GM19043 (cell line): Measurements from ENCODE around the gene FAR2.
"Not testable (repeated sequence)": the region's sequence is repeated elsewhere in the genome, so short reads cannot be mapped to it uniquely, and the experiment has no call there.

Source experiments
- ATAC-seq: cut with Tn5 transposase; IDR thresholded peaks from one replicate; pipeline ENCODE4 v1.9.1; 2021; ENCODE audit warnings: low read depth; ENCODE audit not compliant: unreplicated experiment

FAR2 gene

GRCh38 chr12:29152223-29152868, 3.3 kb downstream of the FAR2 start:
- peak; percentile 79 for ATAC-seq

GRCh38 chr12:29152981-29153630, 4.0 kb downstream of the FAR2 start:
- no peak for ATAC-seq

DNA sequence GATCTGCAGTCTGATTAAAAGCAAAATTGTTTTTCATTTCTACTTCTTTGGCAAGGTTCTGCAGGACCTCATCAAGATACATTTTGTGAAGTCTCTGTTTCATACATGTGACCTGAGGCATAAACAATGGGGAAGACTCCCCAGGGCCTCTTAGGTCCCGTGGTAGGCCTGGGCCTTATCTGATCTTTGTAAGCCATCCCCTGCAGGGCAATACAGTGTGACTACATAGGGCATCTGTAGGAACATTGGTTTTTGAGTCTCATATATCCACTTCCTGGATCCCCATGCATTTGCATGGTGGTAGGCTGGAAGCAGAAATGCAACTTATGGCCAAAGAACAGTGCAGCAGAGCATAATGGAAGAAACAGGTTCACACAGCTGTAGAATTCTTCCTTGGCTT, 6.0 kb downstream of the FAR2 start:
- ATAC-seq = peak; percentile 42

DNA sequence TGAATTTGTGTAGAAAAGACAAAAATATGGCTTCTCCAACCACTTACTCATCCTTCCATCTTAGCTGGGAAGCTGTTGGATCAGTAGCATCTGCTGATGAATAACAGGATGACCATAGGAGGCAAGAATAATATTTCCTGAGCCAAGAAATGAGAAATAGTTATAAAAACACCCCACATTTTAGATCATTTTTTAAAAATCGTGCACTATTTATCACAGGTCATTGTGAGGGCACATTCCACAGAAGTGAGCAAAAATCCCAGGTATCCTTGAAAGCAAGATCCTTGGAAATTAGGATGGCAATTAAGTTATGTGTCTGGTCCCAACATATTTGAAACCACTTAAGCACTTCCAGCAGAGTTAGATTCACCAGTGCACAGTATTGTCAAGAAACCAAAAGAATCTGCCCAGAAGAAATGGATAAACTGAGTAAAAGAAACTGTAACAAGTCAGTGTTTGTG, 8.4 kb downstream of the FAR2 start:
- ATAC-seq = no peak

DNA sequence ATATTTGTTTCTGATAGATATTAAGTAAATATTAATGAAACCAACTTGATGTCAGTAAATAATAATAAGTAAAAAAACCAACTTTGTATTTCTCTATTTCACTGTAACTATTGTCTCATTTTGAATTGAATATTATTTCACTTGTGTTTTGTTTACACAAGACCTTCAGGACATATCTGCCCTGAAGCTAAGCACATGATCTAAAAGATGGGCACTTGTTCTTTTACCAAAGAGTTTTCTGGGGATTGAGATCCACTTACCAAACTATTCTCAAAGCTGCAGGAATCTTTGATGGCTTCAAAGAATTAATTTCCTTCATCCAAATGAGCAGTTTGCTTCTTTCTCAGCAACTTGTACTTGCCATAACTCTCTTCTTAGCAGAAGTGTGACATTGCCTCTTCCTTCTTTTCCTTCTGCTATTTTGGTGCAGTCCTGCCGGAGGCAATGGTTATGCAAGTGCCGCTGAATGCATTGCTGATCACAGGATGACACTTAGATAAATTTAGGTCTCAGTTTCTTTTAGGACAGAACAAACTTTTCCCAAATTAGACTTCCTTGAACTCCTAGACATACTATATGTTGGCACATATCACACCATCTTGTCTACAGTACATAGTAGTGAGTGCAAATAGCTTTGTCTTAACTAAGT, 9.2 kb downstream of the FAR2 start:
- ATAC-seq = no peak

- no peak for ATAC-seq
These were observed 10.6 kb downstream of the FAR2 start for GRCh38 chr12:29159661-29160060.

- no peak for ATAC-seq
These were observed 11.2 kb downstream of the FAR2 start for GRCh38 chr12:29160230-29160629.

DNA sequence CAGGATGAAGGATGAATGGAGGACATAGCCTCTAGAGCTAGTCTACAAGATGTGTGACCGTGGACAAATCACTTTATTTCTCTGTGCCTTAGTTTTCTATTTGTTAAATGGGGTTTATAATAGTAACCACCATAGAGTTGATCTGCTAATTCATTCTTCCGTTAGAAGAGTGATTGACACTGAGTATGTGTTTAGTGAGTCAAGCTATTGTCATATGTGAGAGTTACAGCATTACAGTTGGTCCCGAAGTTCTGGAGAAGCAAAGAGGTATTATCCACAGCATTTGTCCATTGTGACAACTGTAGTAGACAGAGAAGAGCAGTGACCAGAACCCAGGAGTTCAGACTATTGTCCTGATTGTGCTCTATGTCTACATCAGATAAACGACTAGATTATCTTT, 14.1 kb downstream of the FAR2 start:
- no peak for ATAC-seq

DNA sequence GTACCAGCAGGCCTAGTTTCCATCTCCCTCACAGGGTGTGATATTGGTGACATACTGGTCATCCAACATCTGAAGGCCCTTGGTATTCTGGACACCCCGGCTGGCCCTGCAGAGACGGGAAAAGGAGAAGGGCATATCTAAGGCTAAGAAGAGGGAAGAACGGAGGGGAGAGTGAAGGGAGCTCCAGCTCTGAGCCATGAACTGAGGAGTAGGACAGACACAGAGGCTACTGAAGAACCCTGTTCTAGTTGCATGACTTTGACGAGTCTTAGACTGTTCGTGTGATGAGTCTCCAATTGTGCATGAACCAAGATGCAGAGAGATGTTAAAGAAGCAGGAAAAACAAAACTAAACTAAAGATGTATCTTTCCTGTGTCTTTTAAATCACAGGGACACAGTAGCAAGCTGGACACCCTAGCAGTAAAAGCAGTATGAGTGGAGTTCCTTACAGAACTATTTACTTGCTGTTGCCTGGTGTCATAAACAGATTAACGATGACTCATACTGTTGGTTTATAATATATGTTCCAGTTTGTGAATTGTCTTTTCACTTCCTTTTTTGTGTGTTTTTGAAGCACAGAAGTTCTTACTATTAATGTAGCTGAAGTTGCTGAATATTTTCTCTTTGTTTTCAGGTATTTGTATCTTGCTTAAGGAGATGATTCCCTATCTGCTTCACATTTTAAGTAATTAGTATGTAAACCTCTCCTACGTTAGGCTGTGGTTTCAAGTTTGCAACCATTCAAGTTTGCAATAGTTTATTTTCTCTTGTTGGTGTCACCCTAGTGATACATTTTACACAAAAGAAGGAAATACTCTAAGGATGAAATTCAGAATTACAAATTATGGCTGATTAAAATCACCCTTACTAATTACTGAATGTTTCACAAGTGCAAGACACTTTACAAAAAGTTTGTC, 15.7 kb downstream of the FAR2 start:
- peak; percentile 99 for ATAC-seq

DNA sequence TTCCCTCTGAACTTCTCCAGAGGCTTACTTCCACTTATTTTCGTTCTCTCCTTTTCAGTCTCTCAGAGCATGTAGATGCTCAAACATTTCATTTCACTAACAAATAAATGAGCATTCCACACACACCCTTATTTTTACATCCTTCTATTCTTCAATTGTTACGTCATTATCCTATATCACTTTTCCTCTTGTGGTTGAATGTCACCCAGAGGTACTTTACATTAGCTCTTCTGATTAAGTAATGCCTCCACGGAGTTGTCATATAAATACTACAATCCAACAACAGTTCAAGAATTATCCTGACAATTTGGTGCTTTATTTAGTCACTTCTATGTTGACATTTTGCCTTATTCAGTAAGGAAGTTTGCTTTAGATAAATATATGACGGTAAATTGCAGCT, 18.4 kb downstream of the FAR2 start:
- no peak for ATAC-seq

- no peak for ATAC-seq
These were observed 18.9 kb downstream of the FAR2 start for GRCh38 chr12:29167988-29168387.

GRCh38 chr12:29169978-29170377, 20.9 kb downstream of the FAR2 start:
- ATAC-seq = not testable (repeated sequence)

GRCh38 chr12:29170478-29171084, 21.5 kb downstream of the FAR2 start:
- not testable (repeated sequence) for ATAC-seq

DNA sequence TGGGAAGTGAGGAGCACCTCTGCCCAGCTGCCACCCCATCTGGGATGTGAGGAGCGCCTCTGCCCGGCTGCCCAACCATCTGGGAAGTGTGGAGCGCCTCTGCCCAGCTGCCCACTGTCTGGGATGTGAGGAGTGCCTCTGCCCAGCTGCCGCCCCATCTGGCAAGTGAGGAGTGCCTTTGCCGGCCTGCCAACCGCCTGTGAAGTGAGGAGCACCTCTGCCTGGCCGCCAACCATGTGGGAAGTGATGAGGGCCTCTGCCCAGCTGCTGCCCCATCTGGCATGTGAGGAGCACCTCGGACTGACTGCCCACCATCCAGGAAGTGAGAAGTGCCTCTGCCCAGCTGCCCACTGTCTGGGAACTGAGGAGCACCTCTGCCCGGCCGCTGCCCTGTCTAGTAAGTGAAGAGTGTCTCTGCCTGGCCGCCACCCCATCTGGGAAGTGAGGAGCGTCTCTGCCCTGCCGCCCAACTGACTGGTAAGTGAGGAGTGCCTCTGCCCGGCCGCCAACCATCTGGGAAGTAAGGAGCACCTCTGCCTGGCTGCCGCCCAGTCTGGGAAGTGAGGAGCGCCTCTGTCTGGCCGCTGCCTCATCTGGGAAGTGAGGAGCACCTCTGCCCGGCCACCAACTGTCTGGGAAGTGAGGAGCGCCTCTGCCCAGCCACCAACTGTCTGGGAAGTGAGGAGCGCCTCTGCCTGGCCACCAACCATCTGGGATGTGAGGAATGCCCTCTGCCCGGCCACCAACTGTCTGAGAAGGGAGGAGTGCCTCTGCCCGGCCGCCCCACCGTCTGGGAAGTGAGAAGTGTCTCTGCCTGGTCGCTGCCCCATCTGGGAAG, 22.6 kb downstream of the FAR2 start:
- ATAC-seq = no peak

GRCh38 chr12:29176941-29177340, 27.9 kb downstream of the FAR2 start:
- no peak for ATAC-seq

DNA sequence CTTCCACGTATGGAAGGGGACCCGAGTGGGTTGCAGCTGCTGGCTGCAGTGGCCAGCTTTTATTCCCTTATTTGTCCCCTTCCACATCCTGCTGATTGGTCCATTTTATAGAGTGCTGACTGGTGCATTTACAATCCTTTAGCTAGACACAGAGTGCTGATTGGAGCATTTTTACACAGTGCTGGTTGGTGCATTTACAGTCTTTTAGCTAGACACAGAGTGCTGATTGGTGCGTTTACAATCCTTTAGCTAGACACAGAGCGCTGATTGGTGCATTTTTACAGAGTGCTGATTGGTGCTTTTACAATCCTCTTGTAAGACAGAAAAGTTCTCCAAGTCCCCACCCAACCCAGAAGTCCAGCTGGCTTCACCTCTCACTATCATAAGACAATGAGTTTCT, 33.2 kb downstream of the FAR2 start:
- not testable (repeated sequence) for ATAC-seq

- ATAC-seq = no peak
These were observed 38.7 kb downstream of the FAR2 start for GRCh38 chr12:29187756-29188155.

DNA sequence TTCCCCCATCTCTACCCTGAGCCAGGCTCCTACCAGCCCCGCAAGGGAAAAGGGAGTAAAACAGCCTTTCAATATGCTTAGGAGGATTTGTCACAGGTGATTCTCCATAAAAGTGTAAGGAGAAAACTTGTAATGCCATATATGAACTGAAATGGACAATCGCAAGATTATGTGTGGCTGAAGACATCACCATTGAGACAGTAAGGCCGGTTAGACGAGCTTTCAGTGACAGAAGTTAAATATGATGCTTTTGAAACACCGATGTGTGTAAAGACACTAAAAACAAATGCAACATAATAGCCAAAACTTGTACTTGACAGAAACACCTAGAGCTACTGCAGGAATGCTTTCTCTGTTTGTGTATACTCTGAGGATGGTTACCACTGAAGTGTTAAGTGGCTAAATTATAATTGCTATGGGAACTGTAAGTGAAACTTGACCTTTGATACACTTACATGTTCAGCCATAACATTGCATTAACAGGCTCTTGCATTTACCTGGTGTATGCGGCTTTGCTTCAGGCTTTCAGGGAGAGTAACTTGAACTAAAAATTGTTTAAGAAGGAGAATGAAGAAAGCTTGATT, 42.3 kb downstream of the FAR2 start:
- ATAC-seq = no peak

- ATAC-seq = no peak
These were observed 49.8 kb downstream of the FAR2 start for GRCh38 chr12:29198901-29199300.
